AG09309 (cell line): ENCODE data around the gene KIF9.
A peak's percentile ranks its signal among the peaks of the same experiment; 100 is the strongest.
"Not testable (repeated sequence)": the region's sequence is repeated elsewhere in the genome, so short reads cannot be mapped to it uniquely, and the experiment has no call there.

Experiments used
- DNase-seq: peaks from one replicate; pipeline ENCODE4 v3.0.0-alpha.2; 2010; ENCODE audit warnings: low read depth
- H3K4me3 ChIP-seq: 2 replicates; pipeline ENCODE4 v1.5.1; 2011; ENCODE audit warnings: mild to moderate bottlenecking, low read depth, low read length, moderate library complexity; ENCODE audit not compliant: control insufficient read depth
- CTCF ChIP-seq: IDR thresholded peaks from 2 replicates; pipeline ENCODE4 v1.5.1; 2011; ENCODE audit warnings: mild to moderate bottlenecking, low read depth, low read length, inconsistent platforms; ENCODE audit not compliant: insufficient read depth, control insufficient read depth; ENCODE audit errors: missing control alignments

KIF9 gene

GRCh38 chr3:47251689-47252088 lies 30.9 kb downstream of the KIF9 start:
- no peak overlapping the region for H3K4me3 ChIP-seq
- DNase-seq = no peak
- no peak for TF ChIP-seq CTCF

GRCh38 chr3:47251085-47251484 lies 31.5 kb downstream of the KIF9 start:
- not testable (repeated sequence) for DNase-seq, H3K4me3 ChIP-seq

GRCh38 chr3:47250309-47251060 lies 32.1 kb downstream of the KIF9 start:
- H3K4me3 ChIP-seq = no peak overlapping the region
- no peak for DNase-seq
- TF ChIP-seq CTCF = peak; percentile 48

GRCh38 chr3:47247131-47248064 lies 35.2 kb downstream of the KIF9 start:
- DNase-seq = no peak
- H3K4me3 ChIP-seq = no peak overlapping the region

GRCh38 chr3:47245271-47245670 lies 37.3 kb downstream of the KIF9 start:
- no peak overlapping the region for H3K4me3 ChIP-seq
- no peak for DNase-seq
- TF ChIP-seq CTCF = no peak

More at GRCh38 chr3:47247131-47248064, 35.2 kb downstream of the KIF9 start:
- no peak for TF ChIP-seq CTCF

- H3K4me3 ChIP-seq = no peak overlapping the region
- DNase-seq = no peak
- TF ChIP-seq CTCF = no peak
Measured at GRCh38 chr3:47244531-47245100, 38.0 kb downstream of the KIF9 start.
